Measurements from ENCODE around the gene CREB3L2.
A peak's percentile ranks its signal among the peaks of the same experiment; 100 is the strongest.

The CREB3L2 gene

GRCh38 chr7:138004046-138004445, 2.2 kb upstream of the CREB3L2 start:
- ChIA-PET CTCF (interaction anchor here (0.7 to 6.6 kb wide), 4 partner anchors 96 to 348 kb away, joined by 3 to 64 read pairs (median 5); no protein-coding TSS in a partner anchor), POLR2A (no interaction called here)
- no peaks in the 10 kb centered on the region for H3K4me1 ChIP-seq (ENCODE audit: control insufficient read depth, insufficient read depth, low read length)
- no peak overlapping the region for H3K27ac ChIP-seq (ENCODE audit: extremely low read depth, low read depth, low read length)
- H3K9me3 ChIP-seq (ENCODE audit: control insufficient read depth, insufficient read depth, low read depth, low read length): no peaks in the 10 kb centered on the region
- H3K36me3 ChIP-seq (ENCODE audit: control insufficient read depth in 2 of 2, insufficient read depth in 1 of 2, low read length in 2 of 2): no peaks in the 10 kb centered on the region
- no peak for TF ChIP-seq ZNF571 (tag by site-specific recombination; IDR thresholded peaks at IDR 0.05)
- TF ChIP-seq ZNF114 (tag by site-specific recombination; IDR thresholded peaks at IDR 0.05): no peak
- TF ChIP-seq ZBTB1 (tag by site-specific recombination; IDR thresholded peaks at IDR 0.05): no peak
- no peak for TF ChIP-seq ZNF26 (tag by site-specific recombination; IDR thresholded peaks at IDR 0.05)
- no peak for TF ChIP-seq TRIM28 (IDR thresholded peaks at IDR 0.05; ENCODE audit: borderline replicate concordance, low read length)
- TF ChIP-seq ZNF16 (tag by site-specific recombination; IDR thresholded peaks at IDR 0.05; ENCODE audit: low read depth): no peak
- TF ChIP-seq SCRT2 (tag by site-specific recombination; IDR thresholded peaks at IDR 0.05): no peak
- TF ChIP-seq SCRT1 (tag by site-specific recombination; IDR thresholded peaks at IDR 0.05; ENCODE audit: borderline replicate concordance): no peak
- no peak for TF ChIP-seq WT1 (tag by site-specific recombination; IDR thresholded peaks at IDR 0.05)
- TF ChIP-seq ZNF433 (tag by site-specific recombination; IDR thresholded peaks at IDR 0.05; ENCODE audit: low read depth): no peak
- no peak overlapping the region for H3K4me3 ChIP-seq (ENCODE audit: low read depth, low read length)

GRCh38 chr7:138002828-138003189, 923 bp upstream of the CREB3L2 start:
- no peaks in the 10 kb centered on the region for H3K9me3 ChIP-seq (ENCODE audit: control insufficient read depth, insufficient read depth, low read depth, low read length)
- no peaks in the 10 kb centered on the region for H3K4me1 ChIP-seq (ENCODE audit: control insufficient read depth, insufficient read depth, low read length)
- no peak overlapping the region for H3K4me3 ChIP-seq (ENCODE audit: low read depth, low read length)
- ChIA-PET CTCF (interaction anchor here (0.6 to 6.6 kb wide), 39 partner anchors 8 to 939 kb away, joined by 3 to 64 read pairs (median 4); no protein-coding TSS in a partner anchor), POLR2A (no interaction called here)
- H3K36me3 ChIP-seq (ENCODE audit: control insufficient read depth in 2 of 2, insufficient read depth in 1 of 2, low read length in 2 of 2): no peaks in the 10 kb centered on the region
- TF ChIP-seq ZNF48 (tag by site-specific recombination; IDR thresholded peaks at IDR 0.05): no peak
- TF ChIP-seq ZNF571 (tag by site-specific recombination; IDR thresholded peaks at IDR 0.05): no peak
- peak; percentile 33 for TF ChIP-seq ZNF335 (tag by site-specific recombination; conservative IDR thresholded peaks at IDR 0.05)
- no peak for TF ChIP-seq ZNF2 (tag by site-specific recombination; IDR thresholded peaks at IDR 0.05)
- no peak for TF ChIP-seq ZNF664 (tag by site-specific recombination; IDR thresholded peaks at IDR 0.05)
- no peak for TF ChIP-seq ZBTB1 (tag by site-specific recombination; IDR thresholded peaks at IDR 0.05)
- TF ChIP-seq ZNF394 (tag by site-specific recombination; IDR thresholded peaks at IDR 0.05; ENCODE audit: borderline replicate concordance): no peak
- no peak for TF ChIP-seq ZNF623 (tag by site-specific recombination; IDR thresholded peaks at IDR 0.05)
- no peak for TF ChIP-seq OVOL3 (tag by site-specific recombination; IDR thresholded peaks at IDR 0.05)
- no peak overlapping the region for H3K27ac ChIP-seq (ENCODE audit: extremely low read depth, low read depth, low read length)

GRCh38 chr7:138002096-138002827, 376 bp upstream of the CREB3L2 start:
- no peaks in the 10 kb centered on the region for H3K4me1 ChIP-seq (ENCODE audit: control insufficient read depth, insufficient read depth, low read length)
- H3K4me3 ChIP-seq (ENCODE audit: low read depth, low read length): peak overlapping the region; percentile 98
- H3K36me3 ChIP-seq (ENCODE audit: control insufficient read depth in 2 of 2, insufficient read depth in 1 of 2, low read length in 2 of 2): no peaks in the 10 kb centered on the region
- ChIA-PET POLR2A (interaction anchor here (0.5 kb wide), 2 partner anchors 60 to 72 kb away, joined by 3 read pairs; no protein-coding TSS in a partner anchor), CTCF (interaction anchor here (0.6 to 6.6 kb wide), 46 partner anchors 9 to 1361 kb away, joined by 3 to 64 read pairs (median 4); no protein-coding TSS in a partner anchor)
- no peak overlapping the region for H3K27ac ChIP-seq (ENCODE audit: extremely low read depth, low read depth, low read length)
- no peaks in the 10 kb centered on the region for H3K9me3 ChIP-seq (ENCODE audit: control insufficient read depth, insufficient read depth, low read depth, low read length)
- TF ChIP-seq ZBTB21 (tag by site-specific recombination; IDR thresholded peaks at IDR 0.05) (peak; percentile 97), YY1 (tag by site-specific recombination; IDR thresholded peaks at IDR 0.05) (peak; percentile 21; the same call in 1 of the 2 replicates), KLF16 (tag by site-specific recombination; IDR thresholded peaks at IDR 0.05) (no peak), ZNF362 (tag by site-specific recombination; IDR thresholded peaks at IDR 0.05) (no peak), ZNF280C (tag by site-specific recombination; IDR thresholded peaks at IDR 0.05) (no peak), ZNF311 (tag by site-specific recombination; IDR thresholded peaks at IDR 0.05; ENCODE audit: borderline replicate concordance) (no peak), SP3 (tag by site-specific recombination; IDR thresholded peaks at IDR 0.05) (peak; percentile 82), SP2 (tag by site-specific recombination; IDR thresholded peaks at IDR 0.05) (peak; percentile 98), KLF1 (tag by site-specific recombination; IDR thresholded peaks at IDR 0.05) (no peak), ZNF266 (tag by site-specific recombination; IDR thresholded peaks at IDR 0.05; ENCODE audit: low read depth) (no peak), ZBTB48 (tag by site-specific recombination; IDR thresholded peaks at IDR 0.05) (0 out of 2 replicates have a peak, but pooled peaks have one; percentile 12), WT1 (tag by site-specific recombination; IDR thresholded peaks at IDR 0.05) (no peak), ZNF654 (tag by site-specific recombination; IDR thresholded peaks at IDR 0.05; ENCODE audit: low read depth) (peak; percentile 28)
